ENCODE measurements around the gene C1QB. TPM values are rescaled to one million over a fixed set of nuclear protein-coding genes. Genes with fewer than 3 reads are reported as not detected.

C1QB gene
- total RNA-seq, 1 donor from 2014 or later = not detected

DNA sequence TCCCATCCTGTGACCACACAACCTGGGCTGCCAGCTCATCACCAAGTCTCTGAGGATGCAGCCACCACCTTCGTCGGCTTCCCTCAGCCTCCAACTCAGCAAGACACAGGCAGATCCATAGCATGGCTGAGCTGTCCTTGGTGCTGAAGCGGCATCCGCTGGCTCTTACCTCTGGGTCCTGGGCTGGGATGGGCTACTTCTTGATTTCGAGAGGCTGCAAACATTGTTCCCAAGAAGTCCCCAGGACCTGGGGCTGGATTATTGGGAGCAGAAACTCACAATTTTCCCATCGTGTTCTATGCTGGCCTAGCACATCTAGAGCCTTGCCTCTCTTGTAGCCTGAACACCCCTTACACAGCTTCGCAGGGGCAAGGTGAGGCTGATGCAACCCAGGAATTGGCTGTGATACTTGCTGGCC is 41.5 kb upstream of the C1QB start:
- H3K36me3 Mint-ChIP-seq (ENCODE audit: unreplicated experiment) = no peaks in the 10 kb centered on the region
- no peak overlapping the region for H3K27ac Mint-ChIP-seq (ENCODE audit: unreplicated experiment)
- DNase-seq (ENCODE audit: extremely low spot score, unreplicated experiment) = no peak
- H3K4me3 Mint-ChIP-seq (ENCODE audit: unreplicated experiment) = no peak overlapping the region
- H3K9me3 Mint-ChIP-seq (ENCODE audit: unreplicated experiment) = no peaks in the 10 kb centered on the region
- TF ChIP-seq, protein P1, sequence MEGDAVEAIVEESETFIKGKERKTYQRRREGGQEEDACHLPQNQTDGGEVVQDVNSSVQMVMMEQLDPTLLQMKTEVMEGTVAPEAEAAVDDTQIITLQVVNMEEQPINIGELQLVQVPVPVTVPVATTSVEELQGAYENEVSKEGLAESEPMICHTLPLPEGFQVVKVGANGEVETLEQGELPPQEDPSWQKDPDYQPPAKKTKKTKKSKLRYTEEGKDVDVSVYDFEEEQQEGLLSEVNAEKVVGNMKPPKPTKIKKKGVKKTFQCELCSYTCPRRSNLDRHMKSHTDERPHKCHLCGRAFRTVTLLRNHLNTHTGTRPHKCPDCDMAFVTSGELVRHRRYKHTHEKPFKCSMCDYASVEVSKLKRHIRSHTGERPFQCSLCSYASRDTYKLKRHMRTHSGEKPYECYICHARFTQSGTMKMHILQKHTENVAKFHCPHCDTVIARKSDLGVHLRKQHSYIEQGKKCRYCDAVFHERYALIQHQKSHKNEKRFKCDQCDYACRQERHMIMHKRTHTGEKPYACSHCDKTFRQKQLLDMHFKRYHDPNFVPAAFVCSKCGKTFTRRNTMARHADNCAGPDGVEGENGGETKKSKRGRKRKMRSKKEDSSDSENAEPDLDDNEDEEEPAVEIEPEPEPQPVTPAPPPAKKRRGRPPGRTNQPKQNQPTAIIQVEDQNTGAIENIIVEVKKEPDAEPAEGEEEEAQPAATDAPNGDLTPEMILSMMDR (IDR thresholded peaks at IDR 0.05) = no peak
- no peaks in the 10 kb centered on the region for H3K4me1 Mint-ChIP-seq (ENCODE audit: unreplicated experiment)
- H3K27me3 Mint-ChIP-seq (ENCODE audit: unreplicated experiment) = peaks cover 45% of the 10 kb centered on the region

DNA sequence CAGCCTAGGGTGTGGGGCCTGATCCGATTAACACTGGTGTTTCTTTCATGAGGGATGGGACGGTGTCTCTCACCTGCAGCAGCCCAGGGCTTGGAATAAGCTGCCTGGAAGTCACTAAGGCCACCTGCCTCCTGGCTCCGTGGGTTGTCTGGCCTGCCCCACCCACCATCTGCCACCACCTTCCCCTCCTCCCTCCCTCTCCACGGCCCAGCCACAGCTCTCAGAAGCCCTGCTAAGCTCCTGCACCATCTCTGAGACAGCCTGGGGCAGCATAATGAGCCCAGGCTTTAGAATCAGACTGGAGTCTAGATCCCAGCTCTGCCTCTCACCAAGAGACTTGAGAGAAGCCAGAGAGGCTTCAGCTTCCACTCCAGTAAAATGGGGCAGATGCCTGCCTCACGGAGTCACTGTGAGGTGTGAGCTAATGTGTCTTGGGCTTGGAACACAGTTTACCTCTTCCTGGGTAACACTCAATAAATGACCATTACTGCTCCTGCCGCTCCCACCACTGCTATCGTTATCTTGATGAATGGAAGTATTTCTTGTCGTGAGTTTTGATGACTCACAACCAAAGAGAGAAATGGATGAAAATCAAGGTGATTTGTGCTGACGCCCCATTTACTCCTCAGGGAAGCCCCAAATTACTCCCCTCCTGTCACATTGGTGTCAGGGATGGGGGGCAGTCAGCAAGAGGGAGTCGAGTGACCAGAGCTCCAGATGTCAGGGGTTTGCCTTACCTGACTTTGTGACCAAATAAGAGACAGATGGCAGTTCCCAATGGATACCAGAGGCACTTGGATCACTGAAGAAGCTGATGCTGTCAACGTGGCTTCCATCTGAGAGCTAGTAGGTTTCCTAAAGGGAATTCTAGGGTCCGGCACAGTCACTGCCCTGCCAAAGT is 40.1 kb upstream of the C1QB start:
- Mint-ChIP-seq H3K36me3 (ENCODE audit: unreplicated experiment) (no peaks in the 10 kb centered on the region), H3K27me3 (ENCODE audit: unreplicated experiment) (peaks cover 48% of the 10 kb centered on the region), H3K4me3 (ENCODE audit: unreplicated experiment) (no peak overlapping the region), H3K27ac (ENCODE audit: unreplicated experiment) (no peak overlapping the region), H3K4me1 (ENCODE audit: unreplicated experiment) (no peaks in the 10 kb centered on the region), H3K9me3 (ENCODE audit: unreplicated experiment) (no peaks in the 10 kb centered on the region)
- TF ChIP-seq, protein P1 (IDR thresholded peaks at IDR 0.05) = no peak
- no peak for DNase-seq (ENCODE audit: extremely low spot score, unreplicated experiment)

DNA sequence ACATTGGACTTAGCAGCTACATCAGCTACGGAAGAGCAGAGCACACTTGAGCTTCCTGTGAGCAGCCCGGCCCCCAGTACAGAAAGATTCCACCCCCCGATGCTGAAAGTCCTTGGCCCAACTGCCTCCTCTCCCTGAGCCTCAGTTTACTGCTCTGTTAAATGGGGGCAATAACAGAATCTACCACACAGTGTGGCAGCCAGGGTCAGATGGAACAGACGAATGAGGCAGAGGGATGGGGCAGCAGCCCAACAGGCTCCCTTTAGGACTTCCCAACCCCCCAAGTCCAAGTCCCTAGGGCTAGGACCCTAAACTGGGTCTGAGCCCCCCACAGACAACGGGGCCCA is 39.5 kb upstream of the C1QB start:
- Mint-ChIP-seq H3K27me3 (ENCODE audit: unreplicated experiment) (peaks cover 47% of the 10 kb centered on the region), H3K27ac (ENCODE audit: unreplicated experiment) (no peak overlapping the region), H3K4me1 (ENCODE audit: unreplicated experiment) (no peaks in the 10 kb centered on the region), H3K36me3 (ENCODE audit: unreplicated experiment) (no peaks in the 10 kb centered on the region), H3K9me3 (ENCODE audit: unreplicated experiment) (no peaks in the 10 kb centered on the region), H3K4me3 (ENCODE audit: unreplicated experiment) (no peak overlapping the region)
- no peak for DNase-seq (ENCODE audit: extremely low spot score, unreplicated experiment)
- TF ChIP-seq, protein P1 (IDR thresholded peaks at IDR 0.05) = no peak

DNA sequence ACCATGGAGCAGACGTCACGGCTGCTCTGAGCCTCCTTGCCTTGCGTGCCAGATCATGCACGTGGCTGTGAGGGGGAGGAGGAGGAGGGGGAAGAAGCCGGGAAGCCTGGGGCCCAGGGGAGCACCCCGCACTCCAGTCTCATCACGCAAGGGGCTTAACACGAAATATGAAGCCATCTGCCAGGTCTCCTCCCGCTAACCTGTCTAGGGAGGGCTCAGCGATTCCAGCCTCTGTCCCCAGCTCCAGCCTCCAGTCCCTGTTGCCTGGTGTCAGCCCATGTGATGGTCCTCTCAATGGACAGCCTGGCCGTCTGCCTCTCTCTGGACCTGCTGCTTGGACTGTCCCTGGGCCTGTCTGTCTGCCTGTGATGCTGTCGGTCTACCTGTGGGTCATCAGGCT is 39.1 kb upstream of the C1QB start:
- TF ChIP-seq, protein P1 (IDR thresholded peaks at IDR 0.05) = no peak
- Mint-ChIP-seq H3K4me3 (ENCODE audit: unreplicated experiment) (no peak overlapping the region), H3K9me3 (ENCODE audit: unreplicated experiment) (no peaks in the 10 kb centered on the region), H3K4me1 (ENCODE audit: unreplicated experiment) (no peaks in the 10 kb centered on the region), H3K27me3 (ENCODE audit: unreplicated experiment) (peaks cover 47% of the 10 kb centered on the region), H3K27ac (ENCODE audit: unreplicated experiment) (no peak overlapping the region), H3K36me3 (ENCODE audit: unreplicated experiment) (no peaks in the 10 kb centered on the region)
- DNase-seq (ENCODE audit: extremely low spot score, unreplicated experiment) = no peak

DNA sequence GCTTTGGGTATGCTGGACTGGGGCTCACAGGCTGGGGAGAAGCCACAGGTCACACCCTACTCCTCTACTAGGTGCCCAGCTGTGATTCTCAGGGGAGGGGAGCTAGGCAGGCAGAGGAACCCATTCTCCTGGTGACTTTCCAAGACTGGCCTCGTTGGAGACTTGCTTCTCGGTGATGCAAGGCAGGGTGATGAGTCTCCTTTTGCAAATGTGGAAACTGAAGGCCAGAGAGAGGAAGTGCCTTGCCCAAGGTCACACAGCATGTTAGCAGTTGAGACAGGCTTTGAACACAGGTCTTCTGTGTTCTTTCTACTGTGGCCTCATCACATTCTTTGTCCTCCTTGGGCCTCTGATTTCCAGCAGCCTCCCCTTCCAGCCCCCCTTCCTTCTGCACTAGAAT is 37.1 kb upstream of the C1QB start:
- H3K27ac Mint-ChIP-seq (ENCODE audit: unreplicated experiment) = no peak overlapping the region
- no peaks in the 10 kb centered on the region for H3K9me3 Mint-ChIP-seq (ENCODE audit: unreplicated experiment)
- H3K4me1 Mint-ChIP-seq (ENCODE audit: unreplicated experiment) = no peaks in the 10 kb centered on the region
- H3K36me3 Mint-ChIP-seq (ENCODE audit: unreplicated experiment) = no peaks in the 10 kb centered on the region
- DNase-seq (ENCODE audit: extremely low spot score, unreplicated experiment) = no peak
- TF ChIP-seq, protein P1 (IDR thresholded peaks at IDR 0.05) = no peak
- peaks cover 48% of the 10 kb centered on the region for H3K27me3 Mint-ChIP-seq (ENCODE audit: unreplicated experiment)
- no peak overlapping the region for H3K4me3 Mint-ChIP-seq (ENCODE audit: unreplicated experiment)

All from osteocyte (in vitro differentiated cells).